ENCODE results near the gene LDB2. TPM values are rescaled to one million over a fixed set of nuclear protein-coding genes. Genes with fewer than 3 reads are reported as not detected.

The LDB2 gene
- total RNA-seq, 3 donors from 2014 or later: 34.5 to 68.8 (median 36.5) TPM

GRCh38 chr4:16909281-16909680 is 10.8 kb upstream of the LDB2 start:
- Histone ChIP-seq H3K9me3 (no peaks in the 10 kb centered on the region), H3K36me3 (no peaks in the 10 kb centered on the region), H3K27ac (no peak overlapping the region), H3K4me3 (peak overlapping the region in 1 of 3 donors; percentile 28), H3K4me1 (no peaks in the 10 kb centered on the region), H3K27me3 (no peaks in the 10 kb centered on the region)
- TF ChIP-seq POLR2A (IDR thresholded peaks at IDR 0.05) (no peak), CTCF (IDR thresholded peaks at IDR 0.05) (no peak), POLR2AphosphoS5 (IDR thresholded peaks at IDR 0.05) (no peak)
- DNase-seq (ENCODE audit: low spot score in 2 of 2): no peak
- intact Hi-C loops (cut with DNase I; ENCODE audit: low total_unique reads): no loop called here

- Histone ChIP-seq H3K27me3 (no peaks in the 10 kb centered on the region), H3K36me3 (no peaks in the 10 kb centered on the region), H3K9me3 (no peaks in the 10 kb centered on the region), H3K27ac (no peak overlapping the region), H3K4me1 (no peaks in the 10 kb centered on the region), H3K4me3 (no peak overlapping the region)
- no peak for DNase-seq (ENCODE audit: low spot score in 2 of 2)
- intact Hi-C loops (cut with DNase I; ENCODE audit: low total_unique reads): no loop called here
- no peak for TF ChIP-seq POLR2AphosphoS5 (IDR thresholded peaks at IDR 0.05)
- no peak for TF ChIP-seq POLR2A (IDR thresholded peaks at IDR 0.05)
- no peak for TF ChIP-seq CTCF (IDR thresholded peaks at IDR 0.05)
Observed at GRCh38 chr4:16908377-16909021, 10.1 kb upstream of the LDB2 start.

DNA sequence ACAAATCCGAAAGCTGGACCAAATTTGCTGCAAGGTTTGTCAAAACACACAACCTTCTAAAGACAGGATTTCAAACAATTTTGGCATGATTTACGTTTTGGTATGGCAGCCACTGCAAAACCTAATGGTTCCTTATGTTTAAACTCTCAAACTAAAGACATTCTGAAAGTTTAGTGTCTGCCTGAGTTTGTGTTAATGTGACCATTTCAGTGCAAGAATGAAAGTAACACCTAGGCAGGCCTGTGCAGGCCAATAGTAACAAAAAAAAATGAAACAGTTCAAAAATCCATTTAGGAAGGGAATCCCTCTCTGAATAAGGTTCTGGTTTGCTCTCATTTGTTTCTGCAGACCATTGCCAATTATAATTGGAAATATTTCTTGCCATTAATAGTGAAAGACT is 1.9 kb upstream of the LDB2 start:
- intact Hi-C loops (cut with DNase I; ENCODE audit: low total_unique reads): no loop called here
- Histone ChIP-seq H3K36me3 (no peaks in the 10 kb centered on the region), H3K27ac (no peak overlapping the region), H3K4me3 (no peak overlapping the region), H3K4me1 (no peaks in the 10 kb centered on the region), H3K27me3 (no peaks in the 10 kb centered on the region), H3K9me3 (no peaks in the 10 kb centered on the region)
- no peak for DNase-seq (ENCODE audit: low spot score in 2 of 2)
- no peak for TF ChIP-seq POLR2AphosphoS5 (IDR thresholded peaks at IDR 0.05)
- TF ChIP-seq CTCF (IDR thresholded peaks at IDR 0.05): no peak
- no peak for TF ChIP-seq POLR2A (IDR thresholded peaks at IDR 0.05)

- Histone ChIP-seq H3K36me3 (no peaks in the 10 kb centered on the region), H3K27me3 (no peaks in the 10 kb centered on the region), H3K9me3 (no peaks in the 10 kb centered on the region), H3K27ac (peak overlapping the region; percentile 42 to 73), H3K4me3 (peak overlapping the region; percentile 48 to 66 (median 53)), H3K4me1 (no peaks in the 10 kb centered on the region)
- TF ChIP-seq POLR2A (IDR thresholded peaks at IDR 0.05): no peak
- no peak for TF ChIP-seq POLR2AphosphoS5 (IDR thresholded peaks at IDR 0.05)
- no peak for TF ChIP-seq CTCF (IDR thresholded peaks at IDR 0.05)
- intact Hi-C loops (cut with DNase I; ENCODE audit: low total_unique reads): loop anchor here (10.0 kb wide), 1 partner anchor 688 kb away; no protein-coding TSS in a partner anchor
- DNase-seq (ENCODE audit: low spot score in 2 of 2): no peak
Observed at GRCh38 chr4:16896881-16897750, 1.3 kb downstream of the LDB2 start.

DNA sequence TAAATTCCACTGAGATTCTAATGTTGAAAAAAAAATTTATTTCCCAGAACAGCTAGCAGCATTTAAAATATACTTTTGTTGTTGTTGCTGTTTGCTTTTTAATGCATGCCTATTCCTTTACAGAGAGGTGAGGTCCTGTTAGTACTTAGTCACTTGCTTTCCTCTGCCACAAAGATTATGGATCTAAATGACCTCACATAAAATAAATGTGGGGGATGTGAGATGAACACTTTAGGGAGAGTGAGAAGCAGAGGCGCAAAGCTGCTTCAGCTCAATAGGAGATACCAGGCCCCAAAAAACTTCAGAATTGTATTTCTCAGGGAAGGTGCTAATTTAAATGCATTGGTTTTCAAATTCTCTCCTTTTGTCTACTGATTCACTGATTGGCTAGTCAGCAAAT is 4.0 kb downstream of the LDB2 start:
- Histone ChIP-seq H3K9me3 (no peaks in the 10 kb centered on the region), H3K4me3 (peak overlapping the region; percentile 9 to 56 (median 48)), H3K36me3 (no peaks in the 10 kb centered on the region), H3K4me1 (no peaks in the 10 kb centered on the region), H3K27me3 (no peaks in the 10 kb centered on the region), H3K27ac (peak overlapping the region; percentile 50 to 75)
- DNase-seq (ENCODE audit: low spot score in 2 of 2): no peak
- intact Hi-C loops (cut with DNase I; ENCODE audit: low total_unique reads): loop anchor here (10.0 kb wide), 1 partner anchor 690 kb away; no protein-coding TSS in a partner anchor
- no peak for TF ChIP-seq POLR2AphosphoS5 (IDR thresholded peaks at IDR 0.05)
- TF ChIP-seq POLR2A (IDR thresholded peaks at IDR 0.05): no peak
- TF ChIP-seq CTCF (IDR thresholded peaks at IDR 0.05): no peak

Data from breast epithelium (tissue), 4 donors.